HepG2 (cell line): ENCODE measurements around the gene PLXND1. TPM values are rescaled to one million over a fixed set of nuclear protein-coding genes. Genes with fewer than 3 reads are reported as not detected.

Experiments
- AHR ChIP-seq: IDR thresholded peaks from 2 replicates; pipeline ENCODE4 v1.6.1; 2018; ENCODE audit warnings: missing genetic modification reagents, missing compliant biosample characterization
- AKAP8 ChIP-seq: sonication (generic); formaldehyde crosslinking; IDR thresholded peaks from 2 replicates; pipeline ENCODE4 v1.5.1; 2020; ENCODE audit warnings: mild to moderate bottlenecking, missing genetic modification reagents
- CBX1 ChIP-seq: IDR thresholded peaks from one replicate; pipeline ENCODE4 v1.6.1; 2016; ENCODE audit warnings: antibody characterized with exemption, low read depth
- JUNB ChIP-seq: sonication (generic); formaldehyde crosslinking; IDR thresholded peaks from 2 replicates; pipeline ENCODE4 v1.8.0; 2022; ENCODE audit warnings: missing genetic modification reagents, mild to moderate bottlenecking, borderline replicate concordance
- KDM3A ChIP-seq: IDR thresholded peaks from 2 replicates; pipeline ENCODE4 v1.6.1; 2018; ENCODE audit warnings: low read depth, missing compliant biosample characterization
- KLF16 ChIP-seq, 2 experiments: sonication (generic) in 1 of 2; formaldehyde crosslinking in 1 of 2; IDR thresholded peaks; 2 replicates each; pipeline versions ENCODE4 v1.6.1 to v1.8.0; 2016 to 2023; ENCODE audit warnings: missing genetic modification reagents in 2 of 2, missing compliant biosample characterization in 1 of 2
- MAF1 ChIP-seq: sonication (generic); formaldehyde crosslinking; IDR thresholded peaks from 2 replicates; pipeline ENCODE4 v1.5.0; 2020; ENCODE audit warnings: missing genetic modification reagents, borderline replicate concordance
- MTA3 ChIP-seq: sonication (generic); formaldehyde crosslinking; IDR thresholded peaks from 2 replicates; pipeline ENCODE4 v1.4.0; 2020; ENCODE audit warnings: missing genetic modification reagents
- PTBP1 ChIP-seq: fragments of 200-400 bp; formaldehyde crosslinking; IDR thresholded peaks from 2 replicates; pipeline ENCODE4 v1.6.1; 2018; ENCODE audit warnings: low read length, low read depth; ENCODE audit not compliant: poor library complexity, severe bottlenecking
- SNAPC5 ChIP-seq: sonication (generic); formaldehyde crosslinking; IDR thresholded peaks from 2 replicates; pipeline ENCODE4 v1.8.1; 2023; ENCODE audit warnings: mild to moderate bottlenecking, missing genetic modification reagents, borderline replicate concordance
- SOX13 ChIP-seq, 3 experiments: fragments of 450-650 bp in 1 of 3; sonication (generic) in 1 of 3; formaldehyde crosslinking in 1 of 3; IDR thresholded peaks in 2 of 3; conservative IDR thresholded peaks in 1 of 3; 2 replicates each; pipeline versions ENCODE4 v1.5.0 to v1.6.1; 2016 to 2020; ENCODE audit warnings: antibody characterized with exemption in 1 of 3, mild to moderate bottlenecking in 1 of 3, missing compliant biosample characterization in 1 of 3, missing genetic modification reagents in 1 of 3, moderate library complexity in 1 of 3
- SUZ12 ChIP-seq: fragments of 150-350 bp; IDR thresholded peaks from 2 replicates; pipeline ENCODE4 v1.6.1; 2014; ENCODE audit warnings: low read depth, low read length
- ZBTB39 ChIP-seq: sonication (generic); formaldehyde crosslinking; IDR thresholded peaks from 2 replicates; pipeline ENCODE4 v1.5.0; 2020; ENCODE audit warnings: missing genetic modification reagents
- ZMYM2 ChIP-seq: sonication (generic); formaldehyde crosslinking; IDR thresholded peaks from 2 replicates; pipeline ENCODE4 v1.8.0; 2022; ENCODE audit warnings: mild to moderate bottlenecking, missing genetic modification reagents
- ZNF142 ChIP-seq: sonication (generic); formaldehyde crosslinking; IDR thresholded peaks from 2 replicates; pipeline ENCODE4 v1.4.0; 2020; ENCODE audit warnings: missing genetic modification reagents
- ZNF275 ChIP-seq: sonication (generic); formaldehyde crosslinking; IDR thresholded peaks from 2 replicates; pipeline ENCODE4 v1.8.0; 2022; ENCODE audit warnings: missing genetic modification reagents, mild to moderate bottlenecking, inconsistent platforms, borderline replicate concordance
- ZNF468 ChIP-seq: sonication (generic); formaldehyde crosslinking; IDR thresholded peaks from 2 replicates; pipeline ENCODE4 v1.8.0; 2022; ENCODE audit warnings: mild to moderate bottlenecking, moderate library complexity, missing genetic modification reagents
- ZNF530 ChIP-seq: sonication (generic); formaldehyde crosslinking; IDR thresholded peaks from 2 replicates; pipeline ENCODE4 v1.5.0; 2020; ENCODE audit warnings: low read depth, mild to moderate bottlenecking, missing genetic modification reagents
- ZNF605 ChIP-seq: sonication (generic); formaldehyde crosslinking; IDR thresholded peaks from 2 replicates; pipeline ENCODE4 v1.8.0; 2022; ENCODE audit warnings: mild to moderate bottlenecking, missing genetic modification reagents
- ZNF772 ChIP-seq: sonication (generic); formaldehyde crosslinking; IDR thresholded peaks from 2 replicates; pipeline ENCODE4 v1.5.0; 2020; ENCODE audit warnings: mild to moderate bottlenecking, missing genetic modification reagents
- ZNF790 ChIP-seq: sonication (generic); formaldehyde crosslinking; IDR thresholded peaks from 2 replicates; pipeline ENCODE4 v1.8.0; 2022; ENCODE audit warnings: missing genetic modification reagents, mild to moderate bottlenecking, borderline replicate concordance
- polyA plus RNA-seq, 8 experiments: library from polyadenylated mRNA; depleted of rRNA in 3 of 8; stranded (reverse) in 7 of 8; unstranded in 1 of 8; fragments of >200 nt; fragmentation: Illumina TruSeq in 4 of 8; extraction: Trizol in 4 of 8; gene quantifications; 2 replicates each; pipeline versions ENCODE4 v1.2.1 to v1.2.3, GENCODE V29; 2011 to 2016; ENCODE audit warnings: low read depth in 4 of 8, missing spikeins in 1 of 8, mixed read lengths in 1 of 8; ENCODE audit not compliant: insufficient read depth in 1 of 8
- total RNA-seq, 5 experiments: library from RNA; depleted of rRNA; stranded (reverse); fragments of >200 nt; fragmentation: Illumina TruSeq; extraction: Trizol; gene quantifications; 2 replicates each; pipeline ENCODE4 v1.2.3, GENCODE V29; 2016; ENCODE audit warnings: low read depth in 1 of 5

The PLXND1 gene
- total and polyA plus RNA-seq, 2 of the 13 experiments (the other 11 are each of a cell fraction or from before 2014, with no cell fraction given), result 15.9 to 42.0 TPM

- 0 out of 2 replicates have a peak, but pooled peaks have one; percentile 12 for TF ChIP-seq ZNF142 (CRISPR knock-in tag)
- TF ChIP-seq ZMYM2, result no peak
- TF ChIP-seq CBX1, result no peak
- TF ChIP-seq PTBP1, result no peak
- no peak for TF ChIP-seq MTA3 (CRISPR knock-in tag)
- no peak for TF ChIP-seq JUNB
- TF ChIP-seq ZNF790, result no peak
- peak; percentile 26; the same call in 1 of the 2 replicates for TF ChIP-seq ZNF605 (CRISPR knock-in tag)
- no peak for TF ChIP-seq ZNF468 (CRISPR knock-in tag)
- no peak for TF ChIP-seq KDM3A (CRISPR knock-in tag)
- TF ChIP-seq ZNF275, result no peak; the same call in 1 of the 2 replicates
- TF ChIP-seq SOX13 (IDR thresholded peaks at IDR 0.05), result no peak
- TF ChIP-seq SOX13 (CRISPR knock-in tag; conservative IDR thresholded peaks at IDR 0.05 in 1 of 2, IDR thresholded peaks at IDR 0.05 in 1 of 2), result peak in 1 of 2 experiments; percentile 39; a peak in 1 of 4 replicates
- TF ChIP-seq KLF16 (CRISPR knock-in tag; IDR thresholded peaks at IDR 0.05), result no peak
- peak; percentile 50; the same call in 1 of the 2 replicates for TF ChIP-seq ZBTB39 (CRISPR knock-in tag)
- no peak for TF ChIP-seq AHR (CRISPR knock-in tag)
- no peak for TF ChIP-seq SNAPC5 (CRISPR knock-in tag)
- no peak for TF ChIP-seq ZNF772
- TF ChIP-seq AKAP8 (CRISPR knock-in tag), result no peak
- no peak for TF ChIP-seq SUZ12
- no peak for TF ChIP-seq ZNF530 (CRISPR knock-in tag)
- TF ChIP-seq MAF1 (CRISPR knock-in tag), result no peak
Measured at GRCh38 chr3:129534428-129535027, 71.9 kb downstream of the PLXND1 start (continued).
